NT2/D1 (cell line): ENCODE measurements around the gene PTPRN2.

Experiments used
- DNase-seq: peaks from one replicate; pipeline ENCODE4 v3.0.0-alpha.2; 2011; ENCODE audit warnings: low read depth, low spot score
- H3K27me3 ChIP-seq: 2 replicates; pipeline ENCODE4 v1.6.0; 2011; ENCODE audit warnings: mild to moderate bottlenecking; ENCODE audit not compliant: insufficient read length, insufficient read depth
- H3K36me3 ChIP-seq: 2 replicates; pipeline ENCODE4 v1.6.1; 2011; ENCODE audit warnings: mild to moderate bottlenecking, low read length, mixed read lengths; ENCODE audit not compliant: insufficient read depth, insufficient read length
- H3K4me1 ChIP-seq: 2 replicates; pipeline ENCODE4 v1.5.1; 2011; ENCODE audit not compliant: insufficient read depth, insufficient read length
- H3K4me3 ChIP-seq: 2 replicates; pipeline ENCODE4 v1.5.1; 2011; ENCODE audit warnings: low read depth; ENCODE audit not compliant: insufficient read length
- H3K9ac ChIP-seq: 2 replicates; pipeline ENCODE4 v1.6.0; 2011; ENCODE audit warnings: low read depth; ENCODE audit not compliant: insufficient read length
- H3K9me3 ChIP-seq: 2 replicates; pipeline ENCODE4 v1.5.1; 2011; ENCODE audit warnings: mild to moderate bottlenecking, low read length; ENCODE audit not compliant: insufficient read depth
- SUZ12 ChIP-seq: IDR thresholded peaks from 2 replicates; pipeline ENCODE4 v1.6.1; 2011; ENCODE audit not compliant: insufficient read length, insufficient read depth; ENCODE audit errors: extremely low read depth
- YY1 ChIP-seq: IDR thresholded peaks from 2 replicates; pipeline ENCODE4 v1.6.1; 2011; ENCODE audit not compliant: insufficient read length, insufficient read depth
- ZNF274 ChIP-seq: IDR thresholded peaks from 2 replicates; pipeline ENCODE4 v1.6.1; 2011; ENCODE audit warnings: mild to moderate bottlenecking, low read depth, low read length

Gene PTPRN2

DNA sequence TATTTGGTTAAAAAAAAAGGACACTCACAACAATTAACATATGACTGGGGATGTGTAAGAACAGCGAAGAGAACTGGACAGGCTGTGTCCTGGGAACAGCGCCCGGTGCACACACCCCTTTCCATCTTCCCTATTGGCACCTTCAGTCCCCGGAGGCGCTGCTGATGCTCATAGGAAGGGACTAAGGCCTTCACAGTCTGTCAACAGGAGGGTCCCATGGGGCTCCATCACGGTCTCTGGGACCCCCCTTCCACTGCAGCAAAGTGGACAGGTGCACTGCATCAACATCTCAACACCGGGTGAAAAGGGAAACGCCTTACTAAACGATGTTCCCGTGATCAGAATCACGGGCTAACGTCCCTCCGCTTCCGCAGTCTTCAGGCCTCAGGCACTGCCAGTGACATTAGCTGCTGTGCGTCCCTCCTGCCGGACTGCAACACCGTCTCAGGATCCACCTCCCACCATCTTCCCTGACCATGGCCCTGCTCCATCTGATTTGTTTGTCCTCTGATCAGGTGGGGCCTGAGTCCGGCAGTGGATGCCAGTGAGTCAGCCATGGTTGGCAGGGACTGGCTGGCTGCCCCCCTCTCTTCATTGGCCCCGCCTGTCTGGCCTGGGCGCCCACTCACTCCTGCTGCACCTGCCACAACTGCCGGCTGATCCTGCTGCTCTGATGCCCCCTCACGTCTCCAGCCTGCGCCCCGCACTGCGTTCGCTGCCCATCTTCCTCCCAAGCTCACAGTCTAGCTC, 636.1 kb downstream of the PTPRN2 start:
- H3K9me3 ChIP-seq, result peaks cover 18% of the 10 kb centered on the region; the same call in 1 of the 2 replicates
- no peaks in the 10 kb centered on the region for H3K27me3 ChIP-seq
- peaks cover 2% of the 10 kb centered on the region for H3K4me1 ChIP-seq
- DNase-seq, result no peak
- no peaks in the 10 kb centered on the region for H3K36me3 ChIP-seq
- H3K4me3 ChIP-seq, result no peak overlapping the region
- no peak overlapping the region for H3K9ac ChIP-seq
- TF ChIP-seq SUZ12, result no peak
- no peak for TF ChIP-seq YY1
- TF ChIP-seq ZNF274, result no peak

DNA sequence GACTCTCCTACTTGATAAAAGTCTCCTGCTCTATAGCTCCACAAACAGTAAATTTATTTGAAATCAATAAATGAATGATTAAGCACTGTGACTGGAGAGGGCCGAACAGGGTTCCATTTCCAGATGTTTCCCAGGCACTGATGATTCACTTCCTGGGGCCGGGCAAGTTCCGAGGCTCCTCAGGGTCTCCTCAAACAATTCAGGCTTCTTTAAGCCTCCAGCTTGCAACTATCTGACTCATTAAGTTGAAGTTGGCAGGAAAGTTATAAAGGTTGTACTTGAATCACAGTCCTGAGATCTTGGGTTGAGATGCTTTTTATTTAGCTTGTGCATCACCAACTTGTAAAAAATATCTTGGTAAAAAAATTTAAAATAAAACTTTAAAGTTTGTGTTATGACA, 637.9 kb downstream of the PTPRN2 start:
- H3K9ac ChIP-seq, result no peak overlapping the region
- H3K9me3 ChIP-seq, result peaks cover 19% of the 10 kb centered on the region; the same call in 1 of the 2 replicates
- DNase-seq, result no peak
- TF ChIP-seq SUZ12 (no peak), YY1 (no peak), ZNF274 (no peak)
- H3K4me1 ChIP-seq, result peaks cover 2% of the 10 kb centered on the region
- H3K36me3 ChIP-seq, result no peaks in the 10 kb centered on the region
- no peak overlapping the region for H3K4me3 ChIP-seq
- H3K27me3 ChIP-seq, result no peaks in the 10 kb centered on the region

DNA sequence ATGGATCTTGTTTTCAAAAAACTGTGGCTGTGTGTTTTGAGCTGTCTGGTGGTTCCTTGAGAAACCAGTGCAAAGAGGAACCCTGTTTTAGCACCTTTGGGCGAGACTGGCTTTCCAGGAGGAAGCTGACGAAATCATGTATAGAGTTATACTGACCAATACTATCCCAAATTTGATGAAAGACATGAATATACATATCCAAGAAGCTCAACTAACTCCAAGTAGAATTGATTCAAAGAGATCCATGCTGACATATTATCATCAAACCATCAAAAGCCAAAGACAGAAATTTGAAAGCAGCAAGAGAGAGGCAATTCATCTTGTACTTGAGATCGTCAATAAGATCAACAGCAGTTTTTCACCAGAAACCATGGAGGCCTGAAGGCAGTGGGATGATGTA, 640.1 kb downstream of the PTPRN2 start:
- no peaks in the 10 kb centered on the region for H3K36me3 ChIP-seq
- no peaks in the 10 kb centered on the region for H3K27me3 ChIP-seq
- H3K9me3 ChIP-seq, result peaks cover 19% of the 10 kb centered on the region; the same call in 1 of the 2 replicates
- no peak overlapping the region for H3K9ac ChIP-seq
- DNase-seq, result no peak
- TF ChIP-seq SUZ12 (no peak), ZNF274 (no peak), YY1 (no peak)
- no peak overlapping the region for H3K4me3 ChIP-seq
- H3K4me1 ChIP-seq, result no peaks in the 10 kb centered on the region

DNA sequence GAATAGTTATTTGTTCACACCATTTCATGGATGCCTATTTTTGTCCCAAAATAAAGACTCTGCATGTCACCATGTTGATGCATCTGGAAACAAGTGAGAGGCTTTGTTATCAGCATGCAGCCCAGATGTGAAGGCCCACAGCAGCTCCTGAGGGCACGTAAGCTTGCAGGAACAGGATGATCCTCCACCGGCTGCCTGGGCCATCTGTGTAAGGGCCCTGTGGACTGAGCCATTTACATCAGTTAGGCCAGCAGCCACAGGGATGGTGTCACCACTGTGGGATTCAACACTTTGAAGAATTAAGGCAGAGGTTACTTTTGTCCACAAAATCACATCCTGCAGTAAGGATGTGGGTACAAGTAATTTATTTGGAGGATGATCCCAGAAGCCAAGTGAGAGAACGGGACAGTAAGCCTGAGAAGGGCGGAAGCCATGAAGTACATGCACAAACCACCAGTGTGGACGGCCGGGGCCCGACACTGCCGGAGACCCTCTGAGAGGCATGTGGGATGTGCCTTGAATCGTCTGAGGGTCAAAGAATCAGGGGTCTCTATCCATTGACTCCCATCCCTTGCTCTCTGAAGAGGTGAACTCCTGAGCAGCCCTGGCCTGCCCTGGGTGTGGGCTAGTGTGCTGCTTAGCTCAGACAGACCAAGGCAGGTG, 641.1 kb downstream of the PTPRN2 start:
- H3K36me3 ChIP-seq, result no peaks in the 10 kb centered on the region
- H3K9ac ChIP-seq, result no peak overlapping the region
- no peaks in the 10 kb centered on the region for H3K4me1 ChIP-seq
- no peak for DNase-seq
- H3K4me3 ChIP-seq, result no peak overlapping the region
- peaks cover 19% of the 10 kb centered on the region; the same call in 1 of the 2 replicates for H3K9me3 ChIP-seq
- TF ChIP-seq ZNF274 (no peak), SUZ12 (no peak), YY1 (no peak)
- H3K27me3 ChIP-seq, result no peaks in the 10 kb centered on the region

DNA sequence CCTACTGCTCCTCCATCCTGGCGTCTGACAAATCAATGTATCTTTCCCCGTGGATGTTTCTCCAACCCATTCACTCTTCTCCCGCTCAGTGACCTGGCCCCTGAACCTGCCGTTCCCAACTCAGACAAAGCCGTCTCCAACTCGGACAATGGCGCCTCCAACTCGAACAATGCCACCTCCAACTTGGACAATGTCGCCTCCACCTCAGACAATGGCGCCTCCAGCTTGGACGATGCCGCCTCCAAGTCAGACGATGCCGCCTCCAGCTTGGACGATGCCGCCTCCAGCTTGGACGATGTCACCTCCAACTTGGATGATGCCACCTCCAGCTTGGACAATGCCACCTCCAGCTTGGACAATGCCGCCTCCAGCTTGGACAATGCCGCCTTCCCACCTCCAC, 642.2 kb downstream of the PTPRN2 start:
- H3K9me3 ChIP-seq, result peaks cover 19% of the 10 kb centered on the region; the same call in 1 of the 2 replicates

DNA sequence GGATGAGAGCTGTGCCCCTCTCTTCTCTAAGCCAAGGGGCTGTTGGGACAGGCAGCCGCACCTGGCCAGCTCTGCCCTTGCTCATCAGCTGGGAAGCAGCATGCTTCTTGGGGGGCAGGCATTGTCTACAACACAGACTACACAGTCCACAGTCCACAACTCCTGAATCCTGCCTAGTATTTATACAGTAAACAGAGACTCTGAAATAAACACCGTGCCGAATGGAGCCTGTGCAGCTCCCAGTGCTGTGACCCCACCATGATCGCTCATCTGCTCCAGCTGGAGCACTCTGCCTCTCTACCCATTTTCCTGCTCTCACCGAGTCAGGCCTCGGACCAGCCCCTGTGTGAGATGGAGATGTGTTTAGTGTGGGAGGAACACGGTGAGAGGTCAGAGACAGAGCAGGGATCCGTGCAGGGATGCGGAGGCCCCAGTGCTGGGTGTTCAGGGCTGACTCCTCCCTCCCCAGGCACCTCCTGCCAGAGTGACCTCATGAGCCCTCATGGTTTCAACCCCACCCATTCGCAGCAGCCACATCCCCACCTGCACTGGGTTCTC, 642.8 kb downstream of the PTPRN2 start:
- H3K27me3 ChIP-seq, result no peaks in the 10 kb centered on the region
- H3K4me1 ChIP-seq, result no peaks in the 10 kb centered on the region
- no peaks in the 10 kb centered on the region for H3K36me3 ChIP-seq
- H3K9me3 ChIP-seq, result peaks cover 19% of the 10 kb centered on the region; the same call in 1 of the 2 replicates
- H3K9ac ChIP-seq, result no peak overlapping the region
- H3K4me3 ChIP-seq, result no peak overlapping the region
- no peak for TF ChIP-seq SUZ12
- no peak for TF ChIP-seq YY1
- no peak for TF ChIP-seq ZNF274
- DNase-seq, result no peak

More for the DNA sequence above, 642.2 kb downstream of the PTPRN2 start:
- H3K36me3 ChIP-seq, result no peaks in the 10 kb centered on the region
- no peak for TF ChIP-seq ZNF274
- no peak for TF ChIP-seq YY1
- no peak for TF ChIP-seq SUZ12
- H3K4me1 ChIP-seq, result no peaks in the 10 kb centered on the region
- H3K9ac ChIP-seq, result no peak overlapping the region
- H3K4me3 ChIP-seq, result no peak overlapping the region
- no peaks in the 10 kb centered on the region for H3K27me3 ChIP-seq
- no peak for DNase-seq

DNA sequence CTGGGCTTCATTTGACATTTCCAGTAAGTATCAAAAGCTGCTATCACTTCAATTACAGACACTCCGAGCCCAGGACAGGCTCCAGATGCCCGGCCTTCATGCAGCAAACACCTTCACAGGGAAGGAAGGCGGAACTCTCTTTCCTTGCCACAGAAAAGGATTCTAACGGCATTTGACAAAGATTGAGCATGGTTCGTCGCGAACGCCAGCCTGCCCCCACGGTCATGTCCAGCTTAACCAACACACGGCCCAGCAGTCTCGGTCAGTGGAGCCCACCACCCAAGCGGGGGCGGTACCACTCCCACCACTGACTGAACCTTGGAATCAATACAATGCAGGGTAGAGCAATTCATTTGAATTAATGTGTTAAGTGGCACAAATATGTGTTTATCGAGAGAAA, 643.6 kb downstream of the PTPRN2 start:
- Histone ChIP-seq H3K4me3 (no peak overlapping the region), H3K9me3 (peaks cover 19% of the 10 kb centered on the region; the same call in 1 of the 2 replicates), H3K4me1 (no peaks in the 10 kb centered on the region), H3K27me3 (no peaks in the 10 kb centered on the region), H3K36me3 (no peaks in the 10 kb centered on the region), H3K9ac (no peak overlapping the region)
- DNase-seq, result no peak
- no peak for TF ChIP-seq ZNF274
- TF ChIP-seq SUZ12, result no peak
